Endometrial microvascular endothelial cells (primary cell): ENCODE measurements around the gene LMO7. TPM values are rescaled to one million over a fixed set of nuclear protein-coding genes. Genes with fewer than 3 reads are reported as not detected.
"Not testable (repeated sequence)": the region's sequence is repeated elsewhere in the genome, so short reads cannot be mapped to it uniquely, and the experiment has no call there.

Experiments
- in situ Hi-C: cut with HindIII; loops from 2 replicates; pipeline ENCODE4 v1.10.0; 2017; ENCODE audit warnings: low sequenced_read_pairs, low pct_unique_long_range_greater_than_20kb; ENCODE audit errors: inconsistent ontology term
- total RNA-seq: library from RNA; depleted of rRNA; stranded (reverse); fragments of >200 nt; gene quantifications from one replicate; pipeline ENCODE4 v1.2.3, GENCODE V29; 2015; ENCODE audit errors: inconsistent ontology term

Gene LMO7
- total RNA-seq, 1 donor from 2014 or later, result 8.6 TPM

GRCh38 chr13:75762076-75762937 lies 126.2 kb downstream of the LMO7 start:
- in situ Hi-C loops, result no loop called here

GRCh38 chr13:75762955-75763354 lies 126.8 kb downstream of the LMO7 start:
- in situ Hi-C loops, result no loop called here

GRCh38 chr13:75763512-75763911 lies 127.4 kb downstream of the LMO7 start:
- in situ Hi-C loops, result no loop called here

GRCh38 chr13:75764251-75764925 lies 128.3 kb downstream of the LMO7 start:
- in situ Hi-C loops, result no loop called here

- in situ Hi-C loops, result no loop called here
Measured at GRCh38 chr13:75764926-75765310, 128.8 kb downstream of the LMO7 start.

- in situ Hi-C loops, result no loop called here
Measured at GRCh38 chr13:75766636-75767035, 130.5 kb downstream of the LMO7 start.

- in situ Hi-C loops, result no loop called here
Measured at GRCh38 chr13:75769141-75769905, 133.2 kb downstream of the LMO7 start.

GRCh38 chr13:75770164-75770563 lies 134.0 kb downstream of the LMO7 start:
- in situ Hi-C loops, result no loop called here

GRCh38 chr13:75770592-75771011 lies 134.5 kb downstream of the LMO7 start:
- in situ Hi-C loops, result no loop called here

GRCh38 chr13:75771226-75771625 lies 135.1 kb downstream of the LMO7 start:
- in situ Hi-C loops, result no loop called here

GRCh38 chr13:75771818-75772217 lies 135.7 kb downstream of the LMO7 start:
- in situ Hi-C loops, result no loop called here

- in situ Hi-C loops, result no loop called here
Measured at GRCh38 chr13:75774176-75774575, 138.0 kb downstream of the LMO7 start.

GRCh38 chr13:75776550-75776949 lies 140.4 kb downstream of the LMO7 start:
- in situ Hi-C loops, result no loop called here

GRCh38 chr13:75779393-75779792 lies 143.3 kb downstream of the LMO7 start:
- in situ Hi-C loops, result no loop called here

- in situ Hi-C loops, result not testable (repeated sequence)
Measured at GRCh38 chr13:75780103-75780502, 144.0 kb downstream of the LMO7 start.

- in situ Hi-C loops, result no loop called here
Measured at GRCh38 chr13:75782985-75783384, 146.9 kb downstream of the LMO7 start.

- in situ Hi-C loops, result no loop called here
Measured at GRCh38 chr13:75784003-75784402, 147.9 kb downstream of the LMO7 start.

GRCh38 chr13:75785130-75785529 lies 149.0 kb downstream of the LMO7 start:
- in situ Hi-C loops, result no loop called here

- in situ Hi-C loops, result no loop called here
Measured at GRCh38 chr13:75787249-75787928, 151.3 kb downstream of the LMO7 start.
